Parathyroid adenoma (tissue), 2 donors: ENCODE data around the gene OR6N1.

ENCODE experiments used
- H2AFZ ChIP-seq: fragments of 300-600 bp; sonication (generic); one replicate; pipeline ENCODE4 v1.7.0; 2017; ENCODE audit warnings: antibody characterized with exemption, mild to moderate bottlenecking
- H3K27ac ChIP-seq: fragments of 300-600 bp; sonication (generic); one replicate; pipeline ENCODE4 v1.7.0; 2017
- H3K27me3 ChIP-seq: fragments of 300-600 bp; sonication (generic); one replicate; pipeline ENCODE4 v1.7.0; 2017; ENCODE audit warnings: low read length; ENCODE audit not compliant: control insufficient read depth, insufficient read depth
- H3K36me3 ChIP-seq: fragments of 300-600 bp; sonication (generic); one replicate; pipeline ENCODE4 v1.7.0; 2017; ENCODE audit warnings: low read length; ENCODE audit not compliant: control insufficient read depth, insufficient read depth
- H3K4me1 ChIP-seq: fragments of 300-600 bp; sonication (generic); one replicate; pipeline ENCODE4 v1.7.0; 2017; ENCODE audit warnings: control low read depth
- H3K4me2 ChIP-seq: fragments of 300-600 bp; sonication (generic); one replicate; pipeline ENCODE4 v1.7.0; 2017; ENCODE audit warnings: low read length
- H3K4me3 ChIP-seq: fragments of 300-600 bp; sonication (generic); one replicate; pipeline ENCODE4 v1.7.0; 2017; ENCODE audit warnings: low read depth, low read length
- H3K79me2 ChIP-seq: fragments of 300-600 bp; sonication (generic); one replicate; pipeline ENCODE4 v1.7.0; 2017; ENCODE audit warnings: control low read depth
- H3K9ac ChIP-seq: fragments of 300-600 bp; sonication (generic); one replicate; pipeline ENCODE4 v1.7.0; 2017; ENCODE audit warnings: mild to moderate bottlenecking
- H3K9me3 ChIP-seq: fragments of 300-600 bp; sonication (generic); one replicate; pipeline ENCODE4 v1.7.0; 2017; ENCODE audit warnings: low read length; ENCODE audit not compliant: control insufficient read depth
- CTCF ChIP-seq: fragments of 300-600 bp; sonication (generic); IDR thresholded peaks from one replicate; pipeline ENCODE4 v1.7.0; 2017; ENCODE audit warnings: antibody characterized with exemption, mild to moderate bottlenecking
- donor health status: primary hyperparathyroidism.

OR6N1 gene

GRCh38 chr1:158800526-158800925 lies 28.5 kb upstream of the OR6N1 start:
- H3K27me3 ChIP-seq = no peaks in the 10 kb centered on the region
- no peak for TF ChIP-seq CTCF

GRCh38 chr1:158799689-158800088 lies 27.7 kb upstream of the OR6N1 start:
- TF ChIP-seq CTCF = no peak
- Histone ChIP-seq H3K36me3 (no peaks in the 10 kb centered on the region), H3K4me1 (no peaks in the 10 kb centered on the region), H3K4me3 (no peak overlapping the region), H3K27ac (no peak overlapping the region), H3K9me3 (no peaks in the 10 kb centered on the region), H3K4me2 (no peak overlapping the region), H3K79me2 (no peaks in the 10 kb centered on the region), H3K9ac (no peak overlapping the region), H3K27me3 (no peaks in the 10 kb centered on the region), H2AFZ (no peak overlapping the region)

More at GRCh38 chr1:158800526-158800925, 28.5 kb upstream of the OR6N1 start:
- Histone ChIP-seq H3K4me2 (no peak overlapping the region), H3K27ac (no peak overlapping the region), H2AFZ (no peak overlapping the region), H3K36me3 (no peaks in the 10 kb centered on the region), H3K79me2 (no peaks in the 10 kb centered on the region), H3K9ac (no peak overlapping the region), H3K9me3 (no peaks in the 10 kb centered on the region), H3K4me3 (no peak overlapping the region), H3K4me1 (no peaks in the 10 kb centered on the region)

- Histone ChIP-seq H3K79me2 (no peaks in the 10 kb centered on the region), H2AFZ (no peak overlapping the region), H3K4me3 (no peak overlapping the region), H3K27me3 (no peaks in the 10 kb centered on the region), H3K9me3 (no peaks in the 10 kb centered on the region), H3K36me3 (no peaks in the 10 kb centered on the region), H3K27ac (no peak overlapping the region), H3K4me1 (no peaks in the 10 kb centered on the region), H3K9ac (no peak overlapping the region), H3K4me2 (no peak overlapping the region)
- no peak for TF ChIP-seq CTCF
Observed at GRCh38 chr1:158798531-158798930, 26.5 kb upstream of the OR6N1 start.

GRCh38 chr1:158794247-158794646 lies 22.3 kb upstream of the OR6N1 start:
- H3K4me1 ChIP-seq = no peaks in the 10 kb centered on the region
- no peaks in the 10 kb centered on the region for H3K27me3 ChIP-seq
- no peak overlapping the region for H3K27ac ChIP-seq
- H3K4me3 ChIP-seq = no peak overlapping the region
- H3K36me3 ChIP-seq = no peaks in the 10 kb centered on the region
- no peak for TF ChIP-seq CTCF
- no peaks in the 10 kb centered on the region for H3K9me3 ChIP-seq
- H3K9ac ChIP-seq = no peak overlapping the region
- no peak overlapping the region for H2AFZ ChIP-seq
- H3K4me2 ChIP-seq = no peak overlapping the region
- no peaks in the 10 kb centered on the region for H3K79me2 ChIP-seq

- Histone ChIP-seq H3K27ac (no peak overlapping the region), H3K9me3 (no peaks in the 10 kb centered on the region), H3K4me3 (no peak overlapping the region), H3K27me3 (no peaks in the 10 kb centered on the region), H3K4me2 (no peak overlapping the region), H3K79me2 (no peaks in the 10 kb centered on the region), H3K9ac (no peak overlapping the region), H3K4me1 (no peaks in the 10 kb centered on the region), H2AFZ (no peak overlapping the region), H3K36me3 (no peaks in the 10 kb centered on the region)
- no peak for TF ChIP-seq CTCF
Observed at GRCh38 chr1:158793604-158794003, 21.6 kb upstream of the OR6N1 start.
